ENCODE measurements around the gene SEC23A.
"Not testable (repeated sequence)": the region's sequence is repeated elsewhere in the genome, so short reads cannot be mapped to it uniquely, and the experiment has no call there.

Gene SEC23A

GRCh38 chr14:39102969-39103957, at the start of gene SEC23A:
SEC23A (minus strand) TSS chr14:39103235; CDS start chr14:39096118, 7,117 bp downstream.
- peak; percentile 90 for DNase-seq (ENCODE audit: extremely low spot score)
- ChIA-PET POLR2A (interaction anchor here (0.8 to 1.4 kb wide), 4 partner anchors 11 to 329 kb away, joined by 3 to 6 read pairs (median 3); partner anchors contain the start of genes FBXO33 and GEMIN2), CTCF (interaction anchor here (1.0 to 2.0 kb wide), 5 partner anchors 12 to 366 kb away, joined by 3 to 8 read pairs (median 4); no protein-coding TSS in a partner anchor)
- no peak for TF ChIP-seq CTCF (IDR thresholded peaks at IDR 0.05; ENCODE audit: control extremely low read depth, extremely low read depth, low read depth, missing control alignments)

DNA sequence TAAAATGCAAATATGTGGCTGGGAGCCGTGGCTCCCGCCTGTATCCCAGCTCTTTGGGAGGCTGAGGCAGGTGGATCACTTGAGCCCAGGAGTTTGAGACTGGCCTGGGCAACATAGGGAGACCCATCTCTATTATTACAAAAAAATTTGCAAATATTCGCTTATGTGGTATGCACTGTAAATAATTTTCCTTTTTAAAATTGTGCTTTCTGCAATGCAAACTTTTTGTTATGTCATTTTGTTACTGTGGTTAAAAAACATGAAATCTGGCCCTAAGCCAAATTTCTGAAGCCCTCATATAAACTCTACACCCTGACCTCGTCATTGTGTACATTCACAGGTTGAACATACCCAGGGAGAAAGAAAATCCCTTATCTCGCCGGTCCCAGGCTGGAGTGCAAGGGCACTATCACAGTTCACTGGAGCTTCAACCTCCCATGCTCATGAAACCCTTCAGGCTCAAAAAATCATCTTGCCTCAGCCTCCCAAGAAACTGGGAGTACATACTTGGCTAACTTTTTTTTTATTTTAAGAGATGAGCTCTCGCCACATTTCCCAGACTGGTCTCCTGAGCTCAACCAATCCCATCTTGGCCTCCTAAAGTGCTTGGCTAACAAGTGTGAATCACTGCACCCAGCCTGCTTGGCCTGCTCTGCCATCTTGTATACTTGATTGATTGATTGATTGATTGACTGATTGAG, 42.4 kb upstream of the SEC23A start:
- POLR2A ChIA-PET, result no interaction called here
- DNase-seq (ENCODE audit: extremely low spot score), result no peak
- CTCF ChIA-PET, result no interaction called here
- TF ChIP-seq CTCF (IDR thresholded peaks at IDR 0.05; ENCODE audit: control extremely low read depth, extremely low read depth, low read depth, missing control alignments), result no peak

GRCh38 chr14:39143226-39143625, 40.2 kb upstream of the SEC23A start:
- CTCF ChIA-PET, result not testable (repeated sequence)

GRCh38 chr14:39141623-39142022, 38.6 kb upstream of the SEC23A start:
- DNase-seq (ENCODE audit: extremely low spot score); POLR2A ChIA-PET; CTCF ChIA-PET: not testable (repeated sequence)

More at GRCh38 chr14:39143226-39143625, 40.2 kb upstream of the SEC23A start:
- POLR2A ChIA-PET; DNase-seq (ENCODE audit: extremely low spot score): not testable (repeated sequence)

- POLR2A ChIA-PET, result no interaction called here
- no peak for TF ChIP-seq CTCF (IDR thresholded peaks at IDR 0.05; ENCODE audit: control extremely low read depth, extremely low read depth, low read depth, missing control alignments)
- CTCF ChIA-PET, result no interaction called here
- DNase-seq (ENCODE audit: extremely low spot score), result no peak
Measured at GRCh38 chr14:39140170-39140569, 37.1 kb upstream of the SEC23A start.

DNA sequence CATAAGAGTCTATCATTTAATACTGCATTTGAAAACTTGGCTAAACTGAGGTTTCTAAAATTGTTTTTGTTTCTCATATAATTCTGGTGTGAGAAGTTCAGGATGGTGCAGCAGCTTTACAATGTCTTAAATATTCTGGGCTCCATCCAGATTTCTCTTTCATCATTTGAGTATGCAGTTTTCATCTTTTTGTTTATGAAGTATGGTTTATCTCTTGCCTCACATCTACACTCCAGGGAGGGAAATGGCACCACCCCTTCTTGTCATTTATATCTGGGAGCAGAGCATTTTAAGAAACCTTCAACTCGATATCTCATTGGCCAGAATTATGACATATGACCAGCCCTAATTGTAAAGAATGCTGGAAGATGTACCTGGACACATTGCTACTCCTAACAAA, 35.4 kb upstream of the SEC23A start:
- no peak for DNase-seq (ENCODE audit: extremely low spot score)
- ChIA-PET POLR2A (no interaction called here), CTCF (interaction anchor here (1.2 to 1.3 kb wide), 2 partner anchors 14 to 19 kb away, joined by 4 to 5 read pairs; no protein-coding TSS in a partner anchor)
- TF ChIP-seq CTCF (IDR thresholded peaks at IDR 0.05; ENCODE audit: control extremely low read depth, extremely low read depth, low read depth, missing control alignments), result no peak

- DNase-seq (ENCODE audit: extremely low spot score); POLR2A ChIA-PET: not testable (repeated sequence)
- CTCF ChIA-PET, result interaction anchor here (0.6 to 1.3 kb wide), 3 partner anchors 15 to 252 kb away, joined by 3 to 5 read pairs (median 4); no protein-coding TSS in a partner anchor
Measured at GRCh38 chr14:39137835-39138234, 34.8 kb upstream of the SEC23A start.

Data from GM10248 (cell line).